H9 (cell line): ENCODE results near the gene SIT1. TPM values are rescaled to one million over a fixed set of nuclear protein-coding genes. Genes with fewer than 3 reads are reported as not detected.

ENCODE experiments used
- DNase-seq: peaks from one replicate; pipeline ENCODE4 v3.0.0-alpha.2; 2017
- H2AFZ ChIP-seq: one replicate; pipeline ENCODE4 v1.6.1; 2013; ENCODE audit warnings: mild to moderate bottlenecking, low read length, control low read depth, moderate library complexity
- H2AK5ac ChIP-seq: 2 replicates; pipeline ENCODE4 v1.6.1; 2013; ENCODE audit warnings: low read length, control low read depth, mixed read lengths; ENCODE audit not compliant: insufficient read length
- H2BK120ac ChIP-seq: one replicate; pipeline ENCODE4 v1.6.1; 2013; ENCODE audit warnings: low read depth, mild to moderate bottlenecking, low read length, control low read depth, inconsistent platforms; ENCODE audit not compliant: poor library complexity, severe bottlenecking
- H2BK12ac ChIP-seq: 2 replicates; pipeline ENCODE4 v1.6.1; 2013; ENCODE audit warnings: low read length, control low read depth, mixed read lengths, low read depth; ENCODE audit not compliant: insufficient read length
- H2BK15ac ChIP-seq: 2 replicates; pipeline ENCODE4 v1.6.1; 2013; ENCODE audit warnings: low read depth, low read length, control low read depth
- H2BK20ac ChIP-seq: one replicate; pipeline ENCODE4 v1.6.1; 2013; ENCODE audit warnings: low read depth, mild to moderate bottlenecking, low read length, control low read depth, inconsistent platforms; ENCODE audit not compliant: poor library complexity, severe bottlenecking
- H2BK5ac ChIP-seq: 2 replicates; pipeline ENCODE4 v1.6.1; 2013; ENCODE audit warnings: low read length, control low read depth, mixed read lengths; ENCODE audit not compliant: insufficient read length
- H3K14ac ChIP-seq: 2 replicates; pipeline ENCODE4 v1.6.1; 2013; ENCODE audit warnings: low read length, control low read depth; ENCODE audit not compliant: insufficient read depth
- H3K18ac ChIP-seq: 2 replicates; pipeline ENCODE4 v1.6.1; 2013; ENCODE audit warnings: low read depth, mild to moderate bottlenecking, mixed read lengths, low read length, control low read depth; ENCODE audit not compliant: insufficient read length
- H3K23ac ChIP-seq: 2 replicates; pipeline ENCODE4 v1.6.1; 2013; ENCODE audit warnings: low read length, control low read depth, mixed read lengths, low read depth; ENCODE audit not compliant: insufficient read length
- H3K23me2 ChIP-seq: 2 replicates; pipeline ENCODE4 v1.6.1; 2013; ENCODE audit warnings: low read depth, mild to moderate bottlenecking, mixed read lengths, low read length, control low read depth; ENCODE audit not compliant: insufficient read length, poor library complexity, severe bottlenecking
- H3K27ac ChIP-seq: 2 replicates; pipeline ENCODE4 v1.5.1; 2013; ENCODE audit warnings: low read length, control low read depth, mixed read lengths, low read depth; ENCODE audit not compliant: insufficient read length
- H3K27me3 ChIP-seq: 2 replicates; pipeline ENCODE4 v1.6.1; 2013; ENCODE audit warnings: low read length, control low read depth, inconsistent platforms; ENCODE audit not compliant: insufficient read depth
- H3K4ac ChIP-seq: 2 replicates; pipeline ENCODE4 v1.6.1; 2013; ENCODE audit warnings: low read depth, mild to moderate bottlenecking, control low read depth, inconsistent platforms, low read length, moderate library complexity
- H3K4me1 ChIP-seq: 2 replicates; pipeline ENCODE4 v1.6.1; 2013; ENCODE audit warnings: low read length, control low read depth, inconsistent platforms; ENCODE audit not compliant: insufficient read depth
- H3K4me2 ChIP-seq: 2 replicates; pipeline ENCODE4 v1.6.1; 2013; ENCODE audit warnings: low read length, control low read depth, mixed read lengths; ENCODE audit not compliant: insufficient read length, insufficient read depth
- H3K56ac ChIP-seq: 2 replicates; pipeline ENCODE4 v1.6.1; 2013; ENCODE audit warnings: low read depth, mild to moderate bottlenecking, mixed read lengths, low read length, control low read depth; ENCODE audit not compliant: insufficient read length
- H3K79me1 ChIP-seq: 2 replicates; pipeline ENCODE4 v1.6.1; 2013; ENCODE audit warnings: low read depth, mild to moderate bottlenecking, moderate library complexity, low read length, control low read depth, inconsistent platforms; ENCODE audit not compliant: insufficient read depth, poor library complexity, severe bottlenecking
- H3K79me2 ChIP-seq: 2 replicates; pipeline ENCODE4 v1.6.1; 2013; ENCODE audit warnings: low read length, control low read depth, inconsistent platforms; ENCODE audit not compliant: insufficient read depth
- H3K9ac ChIP-seq: 2 replicates; pipeline ENCODE4 v1.6.1; 2013; ENCODE audit warnings: low read length, control low read depth, mixed read lengths; ENCODE audit not compliant: insufficient read length; ENCODE audit errors: extremely low read depth
- H3K9me3 ChIP-seq: one replicate; pipeline ENCODE4 v1.6.1; 2013; ENCODE audit warnings: low read depth, low read length, inconsistent platforms; ENCODE audit not compliant: control insufficient read depth
- H3T11ph ChIP-seq: one replicate; pipeline ENCODE4 v1.6.1; 2013; ENCODE audit warnings: mild to moderate bottlenecking, low read length, control low read depth, inconsistent platforms
- H4K20me1 ChIP-seq: one replicate; pipeline ENCODE4 v1.6.1; 2013; ENCODE audit not compliant: control insufficient read depth, insufficient read length, insufficient read depth
- H4K5ac ChIP-seq: 2 replicates; pipeline ENCODE4 v1.6.1; 2013; ENCODE audit warnings: low read depth, mild to moderate bottlenecking, mixed read lengths, low read length, control low read depth; ENCODE audit not compliant: insufficient read length
- H4K8ac ChIP-seq: replicated peaks from 2 replicates; pipeline ENCODE4 v1.6.1; 2013; ENCODE audit warnings: low read length, control low read depth, mixed read lengths, low read depth; ENCODE audit not compliant: insufficient read length
- H4K91ac ChIP-seq: 2 replicates; pipeline ENCODE4 v1.6.1; 2013; ENCODE audit warnings: low read depth, mild to moderate bottlenecking, moderate library complexity, mixed read lengths, low read length, control low read depth; ENCODE audit not compliant: insufficient read length
- H3K27ac Mint-ChIP-seq, 3 experiments: 2 replicates in 2 of 3; 3 replicates in 1 of 3; pipeline ENCODE4 v1.8.0; 2020 to 2021; ENCODE audit warnings: mixed read lengths in 3 of 3, mild to moderate bottlenecking in 1 of 3, moderate library complexity in 1 of 3
- H3K27me3 Mint-ChIP-seq: 2 replicates; pipeline ENCODE4 v1.8.0; 2021; ENCODE audit warnings: low read depth, mild to moderate bottlenecking, moderate library complexity, mixed read lengths
- H3K36me3 Mint-ChIP-seq, 3 experiments: 2 replicates in 2 of 3; 3 replicates in 1 of 3; pipeline ENCODE4 v1.8.0; 2020 to 2021; ENCODE audit warnings: low read depth in 3 of 3, mixed read lengths in 3 of 3; ENCODE audit not compliant: insufficient read depth in 1 of 3
- H3K4me1 Mint-ChIP-seq, 2 experiments: 2 replicates each; pipeline ENCODE4 v1.8.0; 2020; ENCODE audit warnings: mixed read lengths in 2 of 2
- H3K4me3 Mint-ChIP-seq, 2 experiments: 2 replicates in 1 of 2; 3 replicates in 1 of 2; pipeline ENCODE4 v1.8.0; 2020 to 2021; ENCODE audit warnings: mild to moderate bottlenecking in 2 of 2, mixed read lengths in 2 of 2, moderate library complexity in 1 of 2
- H3K9me3 Mint-ChIP-seq, 2 experiments: 2 replicates in 1 of 2; 3 replicates in 1 of 2; pipeline ENCODE4 v1.8.0; 2020; ENCODE audit warnings: mild to moderate bottlenecking in 2 of 2, mixed read lengths in 2 of 2, moderate library complexity in 1 of 2
- CTCF ChIP-seq: fragments of 200-600 bp; sonication (generic); conservative IDR thresholded peaks from 3 replicates; pipeline ENCODE4 v1.8.0; 2021; ENCODE audit warnings: antibody characterized with exemption, mild to moderate bottlenecking
- WGBS: extraction: QIAGEN DNeasy Blood & Tissue Kit; methylation state at CpG from one replicate; pipeline ENCODE4 v1.1.7; 2013; ENCODE audit warnings: missing lambda C conversion rate, low lambda C conversion rate, mixed read lengths; ENCODE audit not compliant: insufficient read length; ENCODE audit errors: extremely low coverage; 5-methylcytosine and 5-hydroxymethylcytosine counted together
- total RNA-seq: library from RNA; stranded (reverse); gene quantifications from 2 replicates; pipeline ENCODE4 v1.2.1, GENCODE V29; 2021

SIT1 gene
- total RNA-seq, 1 experiment from 2014 or later = 1.6 TPM

- H3K4me2 ChIP-seq = no peak overlapping the region
- no peak overlapping the region for H2BK5ac ChIP-seq
- no peak overlapping the region for H2BK20ac ChIP-seq
- H3K23ac ChIP-seq = no peak overlapping the region
- H4K91ac ChIP-seq = no peak overlapping the region
- H4K5ac ChIP-seq = no peak overlapping the region
- no peak for DNase-seq
- Mint-ChIP-seq H3K4me1 (no peaks in the 10 kb centered on the region), H3K9me3 (no peaks in the 10 kb centered on the region), H3K27me3 (no peaks in the 10 kb centered on the region; the same call in 1 of the 2 replicates), H3K4me3 (no peak overlapping the region), H3K27ac (no peak overlapping the region; a peak in 1 of 7 replicates), H3K36me3 (no peaks in the 10 kb centered on the region)
- no peak overlapping the region for H3T11ph ChIP-seq
- H2AFZ ChIP-seq = no peak overlapping the region
- H4K8ac ChIP-seq = no peak overlapping the region
- H3K27me3 ChIP-seq = no peaks in the 10 kb centered on the region
- H3K79me2 ChIP-seq = no peaks in the 10 kb centered on the region
- H3K4ac ChIP-seq = no peak overlapping the region
- H3K27ac ChIP-seq = no peak overlapping the region
- no peaks in the 10 kb centered on the region for H3K4me1 ChIP-seq
- H3K9me3 ChIP-seq = no peaks in the 10 kb centered on the region
- no peaks in the 10 kb centered on the region for H3K79me1 ChIP-seq
- no peak overlapping the region for H2BK15ac ChIP-seq
- H3K56ac ChIP-seq = no peak overlapping the region
- H3K23me2 ChIP-seq = no peaks in the 10 kb centered on the region
- no peaks in the 10 kb centered on the region for H4K20me1 ChIP-seq
- no peak overlapping the region for H3K18ac ChIP-seq
- H3K14ac ChIP-seq = no peak overlapping the region
- no peak for TF ChIP-seq CTCF
- no peak overlapping the region for H2AK5ac ChIP-seq
- no peak overlapping the region for H3K9ac ChIP-seq
- H2BK12ac ChIP-seq = no peak overlapping the region
- H2BK120ac ChIP-seq = no peak overlapping the region
- no CpG with 5 or more reads among the region's 6 CpGs for WGBS
Measured at GRCh38 chr9:35628389-35628991, 22.2 kb downstream of the SIT1 start.
